Measurements from ENCODE around the gene LPP.

LPP gene

DNA sequence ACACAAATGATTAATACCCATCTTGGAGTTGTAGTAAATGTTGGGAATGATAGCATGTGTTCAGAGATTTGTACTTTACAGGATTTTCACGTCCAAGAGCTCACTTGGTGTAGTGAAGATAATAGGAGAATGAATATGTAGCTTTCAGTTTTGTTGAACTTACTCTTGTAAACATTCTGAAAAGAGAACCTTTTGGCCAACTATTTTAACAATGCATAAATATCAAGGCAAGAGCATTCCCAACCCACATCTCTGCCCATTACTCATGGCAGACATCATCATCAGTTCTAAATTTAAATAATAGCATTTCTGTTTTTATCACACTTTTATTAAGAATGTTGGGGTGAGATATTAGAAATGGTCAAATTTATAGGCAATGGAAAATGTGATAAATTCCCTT, 552.6 kb downstream of the LPP start:
- Histone ChIP-seq H3K9ac (ENCODE audit: low read length) (no peak overlapping the region), H2AFZ (ENCODE audit: low read depth, low read length, severe bottlenecking) (no peak overlapping the region), H3K9me2 (replicated peaks; ENCODE audit: insufficient read depth, low read length) (no peaks in the 10 kb centered on the region), H3K27me3 (ENCODE audit: low read length) (no peaks in the 10 kb centered on the region), H3K4me3 (ENCODE audit: insufficient read depth, low read length, poor library complexity, severe bottlenecking) (no peak overlapping the region), H3K9me3 (ENCODE audit: insufficient read depth, low read length) (no peaks in the 10 kb centered on the region), H3K27ac (ENCODE audit: low read depth, low read length) (no peak overlapping the region), H3K4me2 (ENCODE audit: low read depth, low read length, poor library complexity, severe bottlenecking) (no peak overlapping the region), H3K36me3 (ENCODE audit: low read length) (no peaks in the 10 kb centered on the region), H4K20me1 (ENCODE audit: low read depth, low read length) (no peaks in the 10 kb centered on the region), H3F3A (ENCODE audit: insufficient read depth) (no peaks in the 10 kb centered on the region), H3K79me2 (ENCODE audit: insufficient read depth, low read length) (no peaks in the 10 kb centered on the region)
- TF ChIP-seq, protein P1, sequence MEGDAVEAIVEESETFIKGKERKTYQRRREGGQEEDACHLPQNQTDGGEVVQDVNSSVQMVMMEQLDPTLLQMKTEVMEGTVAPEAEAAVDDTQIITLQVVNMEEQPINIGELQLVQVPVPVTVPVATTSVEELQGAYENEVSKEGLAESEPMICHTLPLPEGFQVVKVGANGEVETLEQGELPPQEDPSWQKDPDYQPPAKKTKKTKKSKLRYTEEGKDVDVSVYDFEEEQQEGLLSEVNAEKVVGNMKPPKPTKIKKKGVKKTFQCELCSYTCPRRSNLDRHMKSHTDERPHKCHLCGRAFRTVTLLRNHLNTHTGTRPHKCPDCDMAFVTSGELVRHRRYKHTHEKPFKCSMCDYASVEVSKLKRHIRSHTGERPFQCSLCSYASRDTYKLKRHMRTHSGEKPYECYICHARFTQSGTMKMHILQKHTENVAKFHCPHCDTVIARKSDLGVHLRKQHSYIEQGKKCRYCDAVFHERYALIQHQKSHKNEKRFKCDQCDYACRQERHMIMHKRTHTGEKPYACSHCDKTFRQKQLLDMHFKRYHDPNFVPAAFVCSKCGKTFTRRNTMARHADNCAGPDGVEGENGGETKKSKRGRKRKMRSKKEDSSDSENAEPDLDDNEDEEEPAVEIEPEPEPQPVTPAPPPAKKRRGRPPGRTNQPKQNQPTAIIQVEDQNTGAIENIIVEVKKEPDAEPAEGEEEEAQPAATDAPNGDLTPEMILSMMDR (IDR thresholded peaks at IDR 0.05; ENCODE audit: insufficient read depth, low read length, poor library complexity, severe bottlenecking): no peak
- TF ChIP-seq EZH2phosphoT487 (conservative IDR thresholded peaks at IDR 0.05; ENCODE audit: low read length): no peak

DNA sequence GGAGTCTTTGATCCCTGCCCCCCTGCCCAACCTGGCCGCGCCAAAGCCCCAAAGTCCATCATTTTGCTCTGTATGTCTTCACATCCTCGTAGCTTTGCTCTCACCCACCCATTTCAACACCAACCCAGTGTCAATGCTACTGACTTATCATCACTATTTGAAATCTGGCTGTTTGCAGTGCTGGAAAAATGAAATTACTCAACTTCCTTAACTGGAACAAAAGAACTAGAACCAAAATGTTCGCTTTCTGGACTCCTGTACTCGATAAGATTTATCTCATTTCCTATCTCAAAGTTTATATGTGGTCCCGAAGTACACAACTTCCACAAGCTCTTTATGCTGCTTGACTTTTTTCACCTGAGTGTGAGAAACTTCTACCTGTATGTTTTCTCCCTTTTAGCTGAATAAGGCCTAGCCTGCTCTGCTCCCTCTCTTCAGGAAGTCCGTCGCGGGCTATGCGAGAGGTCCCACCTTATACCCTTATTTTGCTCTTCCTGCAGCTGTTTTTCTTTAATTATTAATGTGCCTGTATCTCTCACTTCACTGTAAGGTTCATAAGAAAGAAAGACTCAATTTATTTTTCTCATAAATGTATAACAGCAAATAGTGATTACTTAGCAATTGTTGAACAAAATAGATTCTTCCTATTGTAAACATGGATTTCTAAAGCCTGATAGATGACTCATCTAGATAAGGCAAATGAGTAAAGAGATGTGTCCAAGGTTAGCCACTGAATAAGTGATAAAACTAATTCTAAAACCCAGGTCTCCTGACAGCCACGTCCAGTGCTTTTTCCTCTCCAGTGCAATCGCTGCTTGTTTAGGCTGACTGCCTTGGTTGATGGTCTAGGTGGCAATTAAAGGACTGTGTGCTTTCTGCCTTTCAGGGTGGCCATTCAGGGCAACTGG, 553.7 kb downstream of the LPP start:
- no peak overlapping the region for H2AFZ ChIP-seq (ENCODE audit: low read depth, low read length, severe bottlenecking)
- H3K79me2 ChIP-seq (ENCODE audit: insufficient read depth, low read length): no peaks in the 10 kb centered on the region
- H3K27me3 ChIP-seq (ENCODE audit: low read length): no peaks in the 10 kb centered on the region
- H3K36me3 ChIP-seq (ENCODE audit: low read length): no peaks in the 10 kb centered on the region
- no peak overlapping the region for H3K4me2 ChIP-seq (ENCODE audit: low read depth, low read length, poor library complexity, severe bottlenecking)
- no peaks in the 10 kb centered on the region for H3K9me3 ChIP-seq (ENCODE audit: insufficient read depth, low read length)
- no peak overlapping the region for H3K4me3 ChIP-seq (ENCODE audit: insufficient read depth, low read length, poor library complexity, severe bottlenecking)
- H3K27ac ChIP-seq (ENCODE audit: low read depth, low read length): no peak overlapping the region
- no peaks in the 10 kb centered on the region for H4K20me1 ChIP-seq (ENCODE audit: low read depth, low read length)
- TF ChIP-seq EZH2phosphoT487 (conservative IDR thresholded peaks at IDR 0.05; ENCODE audit: low read length): no peak
- TF ChIP-seq, protein P1 (IDR thresholded peaks at IDR 0.05; ENCODE audit: insufficient read depth, low read length, poor library complexity, severe bottlenecking): no peak
- H3K9ac ChIP-seq (ENCODE audit: low read length): no peak overlapping the region
- no peaks in the 10 kb centered on the region for H3K9me2 ChIP-seq (replicated peaks; ENCODE audit: insufficient read depth, low read length)
- H3F3A ChIP-seq (ENCODE audit: insufficient read depth): no peaks in the 10 kb centered on the region

GRCh38 chr3:188711881-188712247, 557.9 kb downstream of the LPP start:
- H3F3A ChIP-seq (ENCODE audit: insufficient read depth): no peaks in the 10 kb centered on the region
- no peak overlapping the region for H3K27ac ChIP-seq (ENCODE audit: low read depth, low read length)
- H3K4me2 ChIP-seq (ENCODE audit: low read depth, low read length, poor library complexity, severe bottlenecking): no peak overlapping the region
- no peaks in the 10 kb centered on the region for H3K36me3 ChIP-seq (ENCODE audit: low read length)
- H3K9me3 ChIP-seq (ENCODE audit: insufficient read depth, low read length): no peaks in the 10 kb centered on the region
- H4K20me1 ChIP-seq (ENCODE audit: low read depth, low read length): no peaks in the 10 kb centered on the region
- no peak overlapping the region for H3K9ac ChIP-seq (ENCODE audit: low read length)
- no peak overlapping the region for H3K4me3 ChIP-seq (ENCODE audit: insufficient read depth, low read length, poor library complexity, severe bottlenecking)
- TF ChIP-seq, protein P1 (IDR thresholded peaks at IDR 0.05; ENCODE audit: insufficient read depth, low read length, poor library complexity, severe bottlenecking): no peak
- TF ChIP-seq EZH2phosphoT487 (conservative IDR thresholded peaks at IDR 0.05; ENCODE audit: low read length): no peak
- H2AFZ ChIP-seq (ENCODE audit: low read depth, low read length, severe bottlenecking): no peak overlapping the region
- H3K27me3 ChIP-seq (ENCODE audit: low read length): no peaks in the 10 kb centered on the region
- no peaks in the 10 kb centered on the region for H3K79me2 ChIP-seq (ENCODE audit: insufficient read depth, low read length)
- no peaks in the 10 kb centered on the region for H3K9me2 ChIP-seq (replicated peaks; ENCODE audit: insufficient read depth, low read length)

All from SU-DHL-6 (cell line).